HepG2 (cell line): ENCODE measurements around the gene OSGIN1. TPM values are rescaled to one million over a fixed set of nuclear protein-coding genes. Genes with fewer than 3 reads are reported as not detected.

Experiments
- BCL6 ChIP-seq: IDR thresholded peaks from 2 replicates; pipeline ENCODE4 v1.6.1; 2016; ENCODE audit warnings: missing genetic modification reagents, missing compliant biosample characterization
- HMG20A ChIP-seq: IDR thresholded peaks from 2 replicates; pipeline ENCODE4 v1.6.1; 2016; ENCODE audit warnings: borderline replicate concordance
- PRPF4 ChIP-seq: fragments of 200-400 bp; formaldehyde crosslinking; IDR thresholded peaks from 2 replicates; pipeline ENCODE4 v1.6.1; 2016; ENCODE audit warnings: low read length, low read depth; ENCODE audit not compliant: poor library complexity, severe bottlenecking
- RBM39 ChIP-seq: fragments of 200-400 bp; formaldehyde crosslinking; IDR thresholded peaks from one replicate; pipeline ENCODE4 v1.6.1; 2018; ENCODE audit warnings: antibody characterized with exemption, mild to moderate bottlenecking, low read depth, low read length; ENCODE audit not compliant: poor library complexity, severe bottlenecking
- RXRB ChIP-seq: IDR thresholded peaks from 2 replicates; pipeline ENCODE4 v1.6.1; 2016; ENCODE audit warnings: borderline replicate concordance, missing genetic modification reagents, missing compliant biosample characterization
- THYN1 ChIP-seq: sonication (generic); formaldehyde crosslinking; IDR thresholded peaks from 2 replicates; pipeline ENCODE4 v1.8.1; 2023; ENCODE audit warnings: low read depth, mild to moderate bottlenecking, moderate library complexity, missing genetic modification reagents, borderline replicate concordance
- U2AF1 ChIP-seq: fragments of 200-400 bp; formaldehyde crosslinking; optimal IDR thresholded peaks from 2 replicates; pipeline ENCODE3; 2017; ENCODE audit warnings: mild to moderate bottlenecking, low read depth, low read length
- ZNF136 ChIP-seq: sonication (generic); formaldehyde crosslinking; IDR thresholded peaks from 2 replicates; pipeline ENCODE4 v1.8.1; 2022; ENCODE audit warnings: low read depth, mild to moderate bottlenecking, moderate library complexity, missing genetic modification reagents
- polyA plus RNA-seq, 8 experiments: library from polyadenylated mRNA; depleted of rRNA in 3 of 8; stranded (reverse) in 7 of 8; unstranded in 1 of 8; fragments of >200 nt; fragmentation: Illumina TruSeq in 4 of 8; extraction: Trizol in 4 of 8; gene quantifications; 2 replicates each; pipeline versions ENCODE4 v1.2.1 to v1.2.3, GENCODE V29; 2011 to 2016; ENCODE audit warnings: low read depth in 4 of 8, missing spikeins in 1 of 8, mixed read lengths in 1 of 8; ENCODE audit not compliant: insufficient read depth in 1 of 8
- total RNA-seq, 5 experiments: library from RNA; depleted of rRNA; stranded (reverse); fragments of >200 nt; fragmentation: Illumina TruSeq; extraction: Trizol; gene quantifications; 2 replicates each; pipeline ENCODE4 v1.2.3, GENCODE V29; 2016; ENCODE audit warnings: low read depth in 1 of 5
- TF ChIP-seq, protein P1 (sequence below): sonication (generic); formaldehyde crosslinking; IDR thresholded peaks from 2 replicates; pipeline ENCODE4 v1.4.0; 2020; ENCODE audit warnings: mild to moderate bottlenecking, missing genetic modification reagents
- TF ChIP-seq, protein P2 (sequence below): sonication (generic); formaldehyde crosslinking; IDR thresholded peaks from 2 replicates; pipeline ENCODE4 v1.4.0; 2020; ENCODE audit warnings: missing genetic modification reagents, borderline replicate concordance
- TF ChIP-seq, protein P3 (sequence below): sonication (generic); IDR thresholded peaks from 2 replicates; pipeline ENCODE4 v1.6.1; 2016; ENCODE audit warnings: low read depth, borderline replicate concordance
- TF ChIP-seq, protein P4 (sequence below): sonication (generic); formaldehyde crosslinking; IDR thresholded peaks from 2 replicates; pipeline ENCODE4 v1.5.1; 2020; ENCODE audit warnings: mild to moderate bottlenecking, missing genetic modification reagents, moderate library complexity

OSGIN1 gene
- total and polyA plus RNA-seq, 2 of the 13 experiments (the other 11 are each of a cell fraction or from before 2014, with no cell fraction given): 20.5 to 27.1 TPM

DNA sequence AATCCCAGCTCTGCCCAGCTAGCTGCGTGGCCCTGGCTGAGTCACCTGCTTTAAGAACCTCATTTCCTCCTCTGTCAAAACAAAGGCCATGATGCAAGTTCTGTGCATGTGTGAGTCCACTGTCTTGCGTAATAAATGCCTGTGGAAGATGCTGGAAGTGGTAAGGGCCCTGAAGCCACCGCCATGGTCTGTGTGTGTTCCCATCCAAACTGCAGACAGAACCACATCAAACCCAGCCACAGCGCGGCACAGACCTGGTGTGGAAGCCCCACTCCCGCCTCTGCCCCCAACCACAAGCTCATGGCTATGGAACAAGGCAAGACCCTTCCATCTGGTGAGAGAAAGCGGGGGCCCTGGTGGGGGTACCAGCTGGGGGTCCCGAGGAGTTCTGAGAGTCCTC, 41.0 kb downstream of the OSGIN1 start (continued):
- TF ChIP-seq, protein P1, sequence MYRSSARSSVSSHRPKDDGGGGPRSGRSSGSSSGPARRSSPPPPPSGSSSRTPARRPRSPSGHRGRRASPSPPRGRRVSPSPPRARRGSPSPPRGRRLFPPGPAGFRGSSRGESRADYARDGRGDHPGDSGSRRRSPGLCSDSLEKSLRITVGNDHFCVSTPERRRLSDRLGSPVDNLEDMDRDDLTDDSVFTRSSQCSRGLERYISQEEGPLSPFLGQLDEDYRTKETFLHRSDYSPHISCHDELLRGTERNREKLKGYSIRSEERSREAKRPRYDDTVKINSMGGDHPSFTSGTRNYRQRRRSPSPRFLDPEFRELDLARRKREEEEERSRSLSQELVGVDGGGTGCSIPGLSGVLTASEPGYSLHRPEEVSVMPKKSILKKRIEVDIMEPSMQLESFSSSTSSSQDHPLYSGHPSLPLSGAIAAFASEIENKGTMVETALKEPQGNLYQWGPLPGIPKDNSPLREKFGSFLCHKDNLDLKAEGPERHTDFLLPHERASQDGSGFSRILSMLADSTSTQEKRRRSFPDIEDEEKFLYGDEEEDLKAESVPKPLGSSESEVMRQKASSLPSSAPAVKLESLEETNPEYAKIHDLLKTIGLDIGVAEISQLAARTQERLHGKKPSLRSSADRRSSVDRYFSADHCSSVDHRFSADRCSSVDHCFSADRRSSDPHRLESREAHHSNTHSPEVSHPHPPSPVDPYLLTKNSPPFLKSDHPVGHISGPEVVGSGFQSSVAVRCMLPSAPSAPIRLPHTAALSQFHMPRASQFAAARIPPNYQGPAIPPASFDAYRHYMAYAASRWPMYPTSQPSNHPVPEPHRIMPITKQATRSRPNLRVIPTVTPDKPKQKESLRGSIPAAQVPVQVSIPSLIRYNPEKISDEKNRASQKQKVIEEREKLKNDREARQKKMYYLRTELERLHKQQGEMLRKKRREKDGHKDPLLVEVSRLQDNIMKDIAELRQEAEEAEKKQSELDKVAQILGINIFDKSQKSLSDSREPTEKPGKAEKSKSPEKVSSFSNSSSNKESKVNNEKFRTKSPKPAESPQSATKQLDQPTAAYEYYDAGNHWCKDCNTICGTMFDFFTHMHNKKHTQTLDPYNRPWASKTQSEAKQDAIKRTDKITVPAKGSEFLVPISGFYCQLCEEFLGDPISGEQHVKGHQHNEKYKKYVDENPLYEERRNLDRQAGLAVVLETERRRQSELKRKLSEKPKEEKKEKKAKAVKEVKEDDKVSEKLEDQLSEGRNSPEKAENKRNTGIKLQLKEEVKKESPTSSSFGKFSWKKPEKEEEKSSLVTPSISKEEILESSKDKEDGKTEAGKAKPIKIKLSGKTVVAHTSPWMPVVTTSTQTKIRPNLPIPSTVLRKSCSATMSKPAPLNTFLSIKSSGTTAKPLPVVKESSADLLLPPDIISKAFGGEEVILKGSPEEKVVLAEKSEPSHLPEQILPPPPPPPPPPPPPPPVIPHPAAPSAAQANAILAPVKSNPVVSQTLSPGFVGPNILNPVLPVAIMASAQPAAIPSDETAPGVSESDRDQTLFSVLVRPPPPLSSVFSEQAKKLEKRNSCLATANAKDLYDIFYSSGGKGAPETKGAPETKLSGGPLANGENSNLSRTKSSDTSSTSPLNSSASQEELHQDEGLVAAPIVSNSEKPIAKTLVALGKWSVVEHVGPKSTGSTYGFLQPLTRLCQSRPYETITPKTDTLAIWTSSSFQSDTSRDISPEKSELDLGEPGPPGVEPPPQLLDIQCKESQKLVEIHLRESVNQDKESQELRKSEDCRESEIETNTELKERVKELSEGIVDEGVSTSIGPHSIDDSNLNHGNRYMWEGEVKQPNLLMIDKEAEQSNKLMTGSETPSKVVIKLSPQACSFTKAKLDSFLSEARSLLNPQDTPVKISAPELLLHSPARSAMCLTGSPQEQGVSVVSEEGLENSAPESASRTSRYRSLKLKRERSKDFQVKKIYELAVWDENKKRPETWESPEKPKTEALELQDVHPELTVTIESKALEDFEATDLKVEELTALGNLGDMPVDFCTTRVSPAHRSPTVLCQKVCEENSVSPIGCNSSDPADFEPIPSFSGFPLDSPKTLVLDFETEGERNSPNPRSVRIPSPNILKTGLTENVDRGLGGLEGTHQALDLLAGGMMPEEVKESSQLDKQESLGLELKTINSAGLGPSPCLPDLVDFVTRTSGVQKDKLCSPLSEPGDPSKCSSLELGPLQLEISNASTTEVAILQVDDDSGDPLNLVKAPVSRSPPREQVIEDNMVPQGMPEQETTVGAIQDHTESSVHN (CRISPR knock-in tag): peak; percentile 63; the same call in 1 of the 2 replicates
- TF ChIP-seq RXRB (CRISPR knock-in tag) (peak; percentile 33; the same call in 1 of the 2 replicates), ZNF136 (CRISPR knock-in tag) (no peak), THYN1 (CRISPR knock-in tag) (no peak), HMG20A (peak; percentile 57; the same call in 1 of the 2 replicates), PRPF4 (no peak), RBM39 (no peak), BCL6 (CRISPR knock-in tag) (peak; percentile 29; the same call in 1 of the 2 replicates), U2AF1 (no peak)
- TF ChIP-seq, protein P2, sequence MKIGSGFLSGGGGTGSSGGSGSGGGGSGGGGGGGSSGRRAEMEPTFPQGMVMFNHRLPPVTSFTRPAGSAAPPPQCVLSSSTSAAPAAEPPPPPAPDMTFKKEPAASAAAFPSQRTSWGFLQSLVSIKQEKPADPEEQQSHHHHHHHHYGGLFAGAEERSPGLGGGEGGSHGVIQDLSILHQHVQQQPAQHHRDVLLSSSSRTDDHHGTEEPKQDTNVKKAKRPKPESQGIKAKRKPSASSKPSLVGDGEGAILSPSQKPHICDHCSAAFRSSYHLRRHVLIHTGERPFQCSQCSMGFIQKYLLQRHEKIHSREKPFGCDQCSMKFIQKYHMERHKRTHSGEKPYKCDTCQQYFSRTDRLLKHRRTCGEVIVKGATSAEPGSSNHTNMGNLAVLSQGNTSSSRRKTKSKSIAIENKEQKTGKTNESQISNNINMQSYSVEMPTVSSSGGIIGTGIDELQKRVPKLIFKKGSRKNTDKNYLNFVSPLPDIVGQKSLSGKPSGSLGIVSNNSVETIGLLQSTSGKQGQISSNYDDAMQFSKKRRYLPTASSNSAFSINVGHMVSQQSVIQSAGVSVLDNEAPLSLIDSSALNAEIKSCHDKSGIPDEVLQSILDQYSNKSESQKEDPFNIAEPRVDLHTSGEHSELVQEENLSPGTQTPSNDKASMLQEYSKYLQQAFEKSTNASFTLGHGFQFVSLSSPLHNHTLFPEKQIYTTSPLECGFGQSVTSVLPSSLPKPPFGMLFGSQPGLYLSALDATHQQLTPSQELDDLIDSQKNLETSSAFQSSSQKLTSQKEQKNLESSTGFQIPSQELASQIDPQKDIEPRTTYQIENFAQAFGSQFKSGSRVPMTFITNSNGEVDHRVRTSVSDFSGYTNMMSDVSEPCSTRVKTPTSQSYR (CRISPR knock-in tag): 0 out of 2 replicates have a peak, but pooled peaks have one; percentile 29
- TF ChIP-seq, protein P3, sequence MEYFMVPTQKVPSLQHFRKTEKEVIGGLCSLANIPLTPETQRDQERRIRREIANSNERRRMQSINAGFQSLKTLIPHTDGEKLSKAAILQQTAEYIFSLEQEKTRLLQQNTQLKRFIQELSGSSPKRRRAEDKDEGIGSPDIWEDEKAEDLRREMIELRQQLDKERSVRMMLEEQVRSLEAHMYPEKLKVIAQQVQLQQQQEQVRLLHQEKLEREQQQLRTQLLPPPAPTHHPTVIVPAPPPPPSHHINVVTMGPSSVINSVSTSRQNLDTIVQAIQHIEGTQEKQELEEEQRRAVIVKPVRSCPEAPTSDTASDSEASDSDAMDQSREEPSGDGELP: peak; percentile 20; the same call in 1 of the 2 replicates
- TF ChIP-seq, protein P4, sequence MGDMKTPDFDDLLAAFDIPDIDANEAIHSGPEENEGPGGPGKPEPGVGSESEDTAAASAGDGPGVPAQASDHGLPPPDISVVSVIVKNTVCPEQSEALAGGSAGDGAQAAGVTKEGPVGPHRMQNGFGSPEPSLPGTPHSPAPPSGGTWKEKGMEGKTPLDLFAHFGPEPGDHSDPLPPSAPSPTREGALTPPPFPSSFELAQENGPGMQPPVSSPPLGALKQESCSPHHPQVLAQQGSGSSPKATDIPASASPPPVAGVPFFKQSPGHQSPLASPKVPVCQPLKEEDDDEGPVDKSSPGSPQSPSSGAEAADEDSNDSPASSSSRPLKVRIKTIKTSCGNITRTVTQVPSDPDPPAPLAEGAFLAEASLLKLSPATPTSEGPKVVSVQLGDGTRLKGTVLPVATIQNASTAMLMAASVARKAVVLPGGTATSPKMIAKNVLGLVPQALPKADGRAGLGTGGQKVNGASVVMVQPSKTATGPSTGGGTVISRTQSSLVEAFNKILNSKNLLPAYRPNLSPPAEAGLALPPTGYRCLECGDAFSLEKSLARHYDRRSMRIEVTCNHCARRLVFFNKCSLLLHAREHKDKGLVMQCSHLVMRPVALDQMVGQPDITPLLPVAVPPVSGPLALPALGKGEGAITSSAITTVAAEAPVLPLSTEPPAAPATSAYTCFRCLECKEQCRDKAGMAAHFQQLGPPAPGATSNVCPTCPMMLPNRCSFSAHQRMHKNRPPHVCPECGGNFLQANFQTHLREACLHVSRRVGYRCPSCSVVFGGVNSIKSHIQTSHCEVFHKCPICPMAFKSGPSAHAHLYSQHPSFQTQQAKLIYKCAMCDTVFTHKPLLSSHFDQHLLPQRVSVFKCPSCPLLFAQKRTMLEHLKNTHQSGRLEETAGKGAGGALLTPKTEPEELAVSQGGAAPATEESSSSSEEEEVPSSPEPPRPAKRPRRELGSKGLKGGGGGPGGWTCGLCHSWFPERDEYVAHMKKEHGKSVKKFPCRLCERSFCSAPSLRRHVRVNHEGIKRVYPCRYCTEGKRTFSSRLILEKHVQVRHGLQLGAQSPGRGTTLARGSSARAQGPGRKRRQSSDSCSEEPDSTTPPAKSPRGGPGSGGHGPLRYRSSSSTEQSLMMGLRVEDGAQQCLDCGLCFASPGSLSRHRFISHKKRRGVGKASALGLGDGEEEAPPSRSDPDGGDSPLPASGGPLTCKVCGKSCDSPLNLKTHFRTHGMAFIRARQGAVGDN (CRISPR knock-in tag): peak; percentile 18; the same call in 1 of the 2 replicates
